A549 (cell line): ENCODE data around the gene UNC5C. TPM values are rescaled to one million over a fixed set of nuclear protein-coding genes. Genes with fewer than 3 reads are reported as not detected.

Source experiments
- ATAC-seq, 2 experiments: fragments of 200-7000 bp in 1 of 2; fragments of >200 bp in 1 of 2; cut with Nextera tagmentation in 1 of 2; cut with Tn5 transposase in 1 of 2; 3 replicates each; pipeline versions ENCODE4 v1.8.0 to v1.9.1; 2018 to 2020; ENCODE audit warnings: mild to moderate bottlenecking in 1 of 2, moderate library complexity in 1 of 2
- CTCF ChIA-PET: fragments of 300-600 bp; sonication (Branson Sonifier 250); formaldehyde crosslinking; extraction: SDS; loops from one replicate; lab custom pipeline; 2021; ENCODE audit warnings: antibody characterized with exemption, inconsistent platforms; lab: Yijun Ruan, JAX
- POLR2A ChIA-PET: fragments of 350-600 bp; formaldehyde crosslinking; extraction: SDS; loops from one replicate; lab custom pipeline; 2021; ENCODE audit warnings: antibody characterized with exemption, inconsistent platforms; lab: Yijun Ruan, JAX
- DNase-seq, 2 experiments: peaks; one replicate each; pipeline versions ENCODE4 v3.0.0 to v3.0.0-alpha.2; 2011 to 2016; ENCODE audit warnings: low read depth in 1 of 2, low spot score in 1 of 2
- FAIRE-seq: peaks from 2 replicates; lab custom pipeline; 2011; peaks lifted over from hg19 to GRCh38; lab: Jason Lieb, UNC
- H3K27ac ChIP-seq, 2 experiments: fragments of >200 bp; sonication (Bioruptor Twin); formaldehyde crosslinking; 3 replicates each; pipeline ENCODE4 v1.5.1; 2016 to 2017
- H3K4me1 ChIP-seq: fragments of >200 bp; sonication (Bioruptor Twin); formaldehyde crosslinking; 3 replicates; pipeline ENCODE4 v1.6.1; 2016
- H3K4me2 ChIP-seq: fragments of >200 bp; sonication (Bioruptor Twin); formaldehyde crosslinking; 3 replicates; pipeline ENCODE4 v1.6.1; 2016
- H3K4me3 ChIP-seq: fragments of >200 bp; sonication (Bioruptor Twin); formaldehyde crosslinking; 3 replicates; pipeline ENCODE4 v1.5.1; 2016
- H3K9me3 ChIP-seq: fragments of >200 bp; sonication (Bioruptor Twin); formaldehyde crosslinking; 3 replicates; pipeline ENCODE4 v1.6.1; 2016
- CBX2 ChIP-seq: fragments of 200-600 bp; sonication (generic); IDR thresholded peaks from 2 replicates; pipeline ENCODE4 v1.6.1; 2016; ENCODE audit warnings: low read depth, mild to moderate bottlenecking, borderline replicate concordance
- CHD4 ChIP-seq: fragments of 200-600 bp; sonication (generic); IDR thresholded peaks from 2 replicates; pipeline ENCODE4 v1.6.1; 2016; ENCODE audit warnings: antibody characterized with exemption, mild to moderate bottlenecking, borderline replicate concordance
- EP300 ChIP-seq, 2 experiments: fragments of >200 bp; sonication (Bioruptor Twin); formaldehyde crosslinking; IDR thresholded peaks; 2 replicates in 1 of 2; 3 replicates in 1 of 2; pipeline ENCODE4 v1.6.1; 2016 to 2017
- FOSB ChIP-seq: fragments of 250-450 bp; sonication (Bioruptor Pico); IDR thresholded peaks from 2 replicates; pipeline ENCODE4 v1.5.0; 2020; ENCODE audit warnings: mild to moderate bottlenecking, moderate library complexity
- FOSL2 ChIP-seq, 2 experiments: fragments of 450-650 bp in 1 of 2; fragments of >200 bp in 1 of 2; sonication (Bioruptor Twin) in 1 of 2; formaldehyde crosslinking; IDR thresholded peaks; 2 replicates each; pipeline versions ENCODE4 v1.5.0 to v1.6.1; 2016 to 2020; ENCODE audit warnings: mild to moderate bottlenecking in 1 of 2, moderate library complexity in 1 of 2
- HOXA7 ChIP-seq: fragments of 250-450 bp; sonication (Bioruptor Pico); IDR thresholded peaks from 2 replicates; pipeline ENCODE4 v1.5.0; 2020; ENCODE audit warnings: mild to moderate bottlenecking, moderate library complexity
- HOXB5 ChIP-seq: fragments of 250-450 bp; sonication (Bioruptor Pico); IDR thresholded peaks from 2 replicates; pipeline ENCODE4 v1.5.0; 2020; ENCODE audit warnings: mild to moderate bottlenecking, moderate library complexity
- JUN ChIP-seq, 2 experiments: fragments of >200 bp; sonication (Bioruptor Twin); formaldehyde crosslinking; IDR thresholded peaks; 2 replicates in 1 of 2; 3 replicates in 1 of 2; pipeline ENCODE4 v1.6.1; 2016 to 2017
- MYC ChIP-seq: IDR thresholded peaks from 2 replicates; pipeline ENCODE4 v1.6.1; 2012; ENCODE audit warnings: mild to moderate bottlenecking, inconsistent platforms, low read length, improper control_type of control experiment, borderline replicate concordance
- NPAS2 ChIP-seq: fragments of 250-450 bp; sonication (Bioruptor Pico); IDR thresholded peaks from 2 replicates; pipeline ENCODE4 v1.8.0; 2022; ENCODE audit warnings: mild to moderate bottlenecking, moderate library complexity, borderline replicate concordance
- NR3C1 ChIP-seq: fragments of >200 bp; sonication (Bioruptor Twin); formaldehyde crosslinking; IDR thresholded peaks from 3 replicates; pipeline ENCODE4 v1.6.1; 2017
- PHF8 ChIP-seq: fragments of 200-600 bp; sonication (generic); IDR thresholded peaks from 2 replicates; pipeline ENCODE4 v1.6.1; 2016; ENCODE audit warnings: low read depth, mild to moderate bottlenecking, antibody characterized with exemption, moderate library complexity, borderline replicate concordance
- POLR2A ChIP-seq: IDR thresholded peaks from 2 replicates; pipeline ENCODE4 v1.6.1; 2012; ENCODE audit warnings: mild to moderate bottlenecking, low read length
- TFCP2L1 ChIP-seq: fragments of 250-450 bp; sonication (Bioruptor Pico); IDR thresholded peaks from 2 replicates; pipeline ENCODE4 v1.5.0; 2021; ENCODE audit warnings: mild to moderate bottlenecking
- TP53 ChIP-seq: fragments of 250-450 bp; sonication (Bioruptor Pico); IDR thresholded peaks from 2 replicates; pipeline ENCODE4 v1.5.0; 2021; ENCODE audit warnings: mild to moderate bottlenecking, moderate library complexity
- ZC3H11A ChIP-seq: fragments of 450-650 bp; IDR thresholded peaks from 2 replicates; pipeline ENCODE4 v1.6.1; 2014; ENCODE audit warnings: antibody characterized with exemption, mild to moderate bottlenecking
- ZNF302 ChIP-seq: fragments of 250-450 bp; sonication (Bioruptor Pico); IDR thresholded peaks from 2 replicates; pipeline ENCODE4 v1.9.0; 2021; ENCODE audit warnings: inconsistent platforms, mild to moderate bottlenecking, moderate library complexity
- WGBS: methylation state at CpG from one replicate; pipeline ENCODE4 v1.1.6; 2017; ENCODE audit errors: missing lambda C conversion rate; 5-methylcytosine and 5-hydroxymethylcytosine counted together
- polyA plus RNA-seq, 4 experiments: library from polyadenylated mRNA; depleted of rRNA in 3 of 4; stranded (reverse); fragments of >200 nt; fragmentation: RNase III in 1 of 4; extraction: RNeasy Plus Mini Kit Qiagen cat#74134 plus additional on column Dnase treatment in 1 of 4; gene quantifications; 2 replicates in 3 of 4; 3 replicates in 1 of 4; pipeline ENCODE4 v1.2.3, GENCODE V29; 2011 to 2017
- TF ChIP-seq, protein P1 (sequence below): fragments of 450-650 bp; IDR thresholded peaks from 2 replicates; pipeline ENCODE4 v1.6.1; 2014; ENCODE audit warnings: antibody characterized with exemption
- TF ChIP-seq, protein P2 (sequence below): IDR thresholded peaks from 2 replicates; pipeline ENCODE4 v1.6.1; 2012; ENCODE audit warnings: low read depth, borderline replicate concordance
- TF ChIP-seq, protein P3 (sequence below): IDR thresholded peaks from 2 replicates; pipeline ENCODE4 v1.6.1; 2012
- TF ChIP-seq, protein P4 (sequence below): fragments of 150-350 bp; IDR thresholded peaks from 2 replicates; pipeline ENCODE4 v1.6.1; 2014; ENCODE audit warnings: low read depth, mild to moderate bottlenecking, low read length
- TF ChIP-seq, protein P5 (sequence below): fragments of 250-450 bp; sonication (Bioruptor Pico); IDR thresholded peaks from 2 replicates; pipeline ENCODE4 v1.5.0; 2021; ENCODE audit warnings: mild to moderate bottlenecking, moderate library complexity, borderline replicate concordance
- TF ChIP-seq, protein P6 (sequence below): fragments of >200 bp; sonication (Bioruptor Twin); formaldehyde crosslinking; IDR thresholded peaks from 2 replicates; pipeline ENCODE4 v1.6.1; 2016

The UNC5C gene
- polyA plus RNA-seq, 2 of the 4 experiments (the other 2 are of a cell fraction), result 0.13 TPM; not detected in 1

DNA sequence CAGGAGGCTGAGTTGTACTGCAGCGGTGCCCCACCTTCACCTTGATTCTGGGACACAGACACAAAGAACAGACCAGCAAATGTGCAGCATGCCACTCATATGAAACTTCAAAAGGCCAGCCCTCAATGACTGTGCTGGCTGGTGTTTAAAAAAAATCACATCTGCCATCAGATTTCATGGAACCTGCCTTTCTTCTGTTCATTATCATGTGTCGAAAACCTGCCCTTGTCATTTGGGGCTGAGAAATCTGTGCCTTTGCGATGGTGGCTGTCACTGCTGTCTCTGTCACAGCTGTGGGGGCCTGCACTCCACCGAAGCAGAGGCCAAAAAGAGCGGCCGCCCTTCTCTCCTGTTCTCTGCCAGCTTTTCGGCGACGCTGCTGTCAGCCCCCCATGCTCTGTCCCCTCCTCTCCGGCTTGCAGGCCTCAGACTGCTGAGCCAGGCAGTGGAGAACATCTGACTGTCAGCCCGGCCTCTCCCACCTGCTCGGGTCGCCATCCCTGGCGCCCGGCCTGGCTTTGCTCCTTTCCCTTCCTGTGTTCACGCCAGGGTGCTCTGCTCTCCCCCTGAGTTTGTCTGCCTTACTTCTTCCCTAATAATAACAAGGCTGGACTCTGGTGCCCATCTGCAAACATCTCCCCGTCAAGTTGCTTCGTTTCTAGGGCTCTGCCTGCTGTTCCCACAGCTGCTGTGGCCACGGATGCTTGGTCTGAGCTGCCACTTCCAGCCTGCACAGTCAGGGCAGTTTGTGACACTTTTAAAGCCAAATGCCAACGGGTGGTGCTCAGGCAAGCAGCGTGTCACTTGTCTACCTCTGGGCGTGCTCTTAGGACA, 355.2 kb downstream of the UNC5C start (continued):
- TF ChIP-seq, protein P1, sequence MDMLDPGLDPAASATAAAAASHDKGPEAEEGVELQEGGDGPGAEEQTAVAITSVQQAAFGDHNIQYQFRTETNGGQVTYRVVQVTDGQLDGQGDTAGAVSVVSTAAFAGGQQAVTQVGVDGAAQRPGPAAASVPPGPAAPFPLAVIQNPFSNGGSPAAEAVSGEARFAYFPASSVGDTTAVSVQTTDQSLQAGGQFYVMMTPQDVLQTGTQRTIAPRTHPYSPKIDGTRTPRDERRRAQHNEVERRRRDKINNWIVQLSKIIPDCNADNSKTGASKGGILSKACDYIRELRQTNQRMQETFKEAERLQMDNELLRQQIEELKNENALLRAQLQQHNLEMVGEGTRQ, result no peak
- TF ChIP-seq, protein P2, sequence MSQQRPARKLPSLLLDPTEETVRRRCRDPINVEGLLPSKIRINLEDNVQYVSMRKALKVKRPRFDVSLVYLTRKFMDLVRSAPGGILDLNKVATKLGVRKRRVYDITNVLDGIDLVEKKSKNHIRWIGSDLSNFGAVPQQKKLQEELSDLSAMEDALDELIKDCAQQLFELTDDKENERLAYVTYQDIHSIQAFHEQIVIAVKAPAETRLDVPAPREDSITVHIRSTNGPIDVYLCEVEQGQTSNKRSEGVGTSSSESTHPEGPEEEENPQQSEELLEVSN, result no peak
- TF ChIP-seq, protein P3, sequence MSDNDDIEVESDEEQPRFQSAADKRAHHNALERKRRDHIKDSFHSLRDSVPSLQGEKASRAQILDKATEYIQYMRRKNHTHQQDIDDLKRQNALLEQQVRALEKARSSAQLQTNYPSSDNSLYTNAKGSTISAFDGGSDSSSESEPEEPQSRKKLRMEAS, result no peak
- TF ChIP-seq ZC3H11A, result no peak

DNA sequence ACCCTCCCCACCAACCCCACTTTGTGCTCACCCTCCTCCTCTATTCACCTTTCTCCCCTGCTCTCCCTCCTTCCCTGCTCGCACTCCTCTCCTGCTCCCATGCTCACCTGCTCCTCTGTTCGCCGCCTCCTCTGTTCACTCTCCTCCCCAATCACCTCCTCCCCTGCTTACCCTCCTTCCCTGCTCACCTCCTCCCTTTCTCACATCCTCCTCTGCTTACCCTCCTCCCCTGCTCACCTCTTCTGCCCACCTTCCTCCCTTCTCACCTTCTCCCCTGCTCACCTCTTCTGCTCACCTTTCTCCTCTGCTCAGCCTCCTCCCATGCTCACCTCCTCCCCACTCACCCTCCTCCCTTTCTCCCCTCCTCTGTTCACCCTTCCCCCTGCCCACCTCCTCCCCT, 357.2 kb downstream of the UNC5C start:
- POLR2A ChIA-PET, result no interaction called here
- ATAC-seq, result peak; percentile 32 to 34; a peak in 3 of 6 replicates
- H3K27ac ChIP-seq, result no peak overlapping the region
- H3K4me2 ChIP-seq, result no peak overlapping the region
- CTCF ChIA-PET, result no interaction called here
- no peak for DNase-seq
- no peaks in the 10 kb centered on the region for H3K9me3 ChIP-seq
- no peak overlapping the region for H3K4me3 ChIP-seq
- no peaks in the 10 kb centered on the region for H3K4me1 ChIP-seq
- 82% methylated on average over 3 of the region's 3 CpGs for WGBS
- no peak for TF ChIP-seq FOSL2 (IDR thresholded peaks at IDR 0.05)
- no peak for TF ChIP-seq FOSL2 (CRISPR knock-in tag; IDR thresholded peaks at IDR 0.05)
- no peak for TF ChIP-seq NR3C1
- no peak for TF ChIP-seq HOXB5 (CRISPR knock-in tag)
- TF ChIP-seq MYC, result no peak
- no peak for TF ChIP-seq NPAS2 (CRISPR knock-in tag)
- TF ChIP-seq ZNF302, result no peak
- TF ChIP-seq CHD4, result no peak
- TF ChIP-seq, protein P4, sequence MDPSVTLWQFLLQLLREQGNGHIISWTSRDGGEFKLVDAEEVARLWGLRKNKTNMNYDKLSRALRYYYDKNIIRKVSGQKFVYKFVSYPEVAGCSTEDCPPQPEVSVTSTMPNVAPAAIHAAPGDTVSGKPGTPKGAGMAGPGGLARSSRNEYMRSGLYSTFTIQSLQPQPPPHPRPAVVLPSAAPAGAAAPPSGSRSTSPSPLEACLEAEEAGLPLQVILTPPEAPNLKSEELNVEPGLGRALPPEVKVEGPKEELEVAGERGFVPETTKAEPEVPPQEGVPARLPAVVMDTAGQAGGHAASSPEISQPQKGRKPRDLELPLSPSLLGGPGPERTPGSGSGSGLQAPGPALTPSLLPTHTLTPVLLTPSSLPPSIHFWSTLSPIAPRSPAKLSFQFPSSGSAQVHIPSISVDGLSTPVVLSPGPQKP, result no peak
- no peak for TF ChIP-seq FOSB (CRISPR knock-in tag)
- TF ChIP-seq, protein P5, sequence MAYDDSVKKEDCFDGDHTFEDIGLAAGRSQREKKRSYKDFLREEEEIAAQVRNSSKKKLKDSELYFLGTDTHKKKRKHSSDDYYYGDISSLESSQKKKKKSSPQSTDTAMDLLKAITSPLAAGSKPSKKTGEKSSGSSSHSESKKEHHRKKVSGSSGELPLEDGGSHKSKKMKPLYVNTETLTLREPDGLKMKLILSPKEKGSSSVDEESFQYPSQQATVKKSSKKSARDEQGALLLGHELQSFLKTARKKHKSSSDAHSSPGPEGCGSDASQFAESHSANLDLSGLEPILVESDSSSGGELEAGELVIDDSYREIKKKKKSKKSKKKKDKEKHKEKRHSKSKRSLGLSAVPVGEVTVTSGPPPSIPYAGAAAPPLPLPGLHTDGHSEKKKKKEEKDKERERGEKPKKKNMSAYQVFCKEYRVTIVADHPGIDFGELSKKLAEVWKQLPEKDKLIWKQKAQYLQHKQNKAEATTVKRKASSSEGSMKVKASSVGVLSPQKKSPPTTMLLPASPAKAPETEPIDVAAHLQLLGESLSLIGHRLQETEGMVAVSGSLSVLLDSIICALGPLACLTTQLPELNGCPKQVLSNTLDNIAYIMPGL (CRISPR knock-in tag), result no peak
- TF ChIP-seq POLR2A, result no peak
- no peak for TF ChIP-seq JUN (IDR thresholded peaks at IDR 0.05)
- no peak for TF ChIP-seq HOXA7
- TF ChIP-seq TP53 (CRISPR knock-in tag), result no peak
- no peak for TF ChIP-seq TFCP2L1 (CRISPR knock-in tag)
- TF ChIP-seq, protein P6, sequence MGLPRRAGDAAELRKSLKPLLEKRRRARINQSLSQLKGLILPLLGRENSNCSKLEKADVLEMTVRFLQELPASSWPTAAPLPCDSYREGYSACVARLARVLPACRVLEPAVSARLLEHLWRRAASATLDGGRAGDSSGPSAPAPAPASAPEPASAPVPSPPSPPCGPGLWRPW, result no peak
- no peak for TF ChIP-seq CBX2
- TF ChIP-seq PHF8, result no peak
- TF ChIP-seq EP300 (IDR thresholded peaks at IDR 0.05), result no peak
- no peak for FAIRE-seq
